ENCODE results near the gene ZNF554. TPM values are rescaled to one million over a fixed set of nuclear protein-coding genes. Genes with fewer than 3 reads are reported as not detected.

ZNF554 gene
- total and polyA plus RNA-seq, 9 donors, result 4.5 to 7.3 (median 5.4) TPM

- H3K9me3 ChIP-seq (replicated peaks; ENCODE audit: control insufficient read depth, low read depth, low read length), result peaks cover 51% of the 10 kb centered on the region
- H3K4me1 ChIP-seq (ENCODE audit: control insufficient read depth, insufficient read depth, low read length), result peaks cover 37% of the 10 kb centered on the region
- H3K4me3 ChIP-seq (ENCODE audit: low read length), result no peak overlapping the region
- peaks cover 45% of the 10 kb centered on the region for H3K36me3 ChIP-seq (ENCODE audit: control insufficient read depth, insufficient read depth, low read length)
- no CpG with 5 or more reads among the region's 3 CpGs for WGBS (ENCODE audit: insufficient coverage)
- H3K27ac ChIP-seq (ENCODE audit: low read length), result peak overlapping the region; percentile 89
- H3K27me3 ChIP-seq (ENCODE audit: control insufficient read depth, insufficient read depth, low read length), result no peaks in the 10 kb centered on the region
- no peak for DNase-seq
Observed at GRCh38 chr19:2850256-2850925, 30.7 kb downstream of the ZNF554 start.

GRCh38 chr19:2852598-2852997 is 32.9 kb downstream of the ZNF554 start:
- no peaks in the 10 kb centered on the region for H3K27me3 ChIP-seq (ENCODE audit: control insufficient read depth, insufficient read depth, low read length)
- no peak overlapping the region for H3K4me3 ChIP-seq (ENCODE audit: low read length)
- H3K9me3 ChIP-seq (replicated peaks; ENCODE audit: control insufficient read depth, low read depth, low read length), result peaks cover 67% of the 10 kb centered on the region
- H3K36me3 ChIP-seq (ENCODE audit: control insufficient read depth, insufficient read depth, low read length), result peaks cover 49% of the 10 kb centered on the region
- no peak for DNase-seq
- H3K27ac ChIP-seq (ENCODE audit: low read length), result no peak overlapping the region
- WGBS (ENCODE audit: insufficient coverage), result no CpG with 5 or more reads among the region's 10 CpGs
- peaks cover 23% of the 10 kb centered on the region for H3K4me1 ChIP-seq (ENCODE audit: control insufficient read depth, insufficient read depth, low read length)

- H3K4me1 ChIP-seq (ENCODE audit: control insufficient read depth, insufficient read depth, low read length), result peaks cover 20% of the 10 kb centered on the region
Observed at GRCh38 chr19:2853015-2853606, 33.4 kb downstream of the ZNF554 start.

GRCh38 chr19:2854849-2855248 is 35.2 kb downstream of the ZNF554 start:
- no peak for DNase-seq
- WGBS (ENCODE audit: insufficient coverage), result no CpG with 5 or more reads among the region's 3 CpGs
- no peak overlapping the region for H3K4me3 ChIP-seq (ENCODE audit: low read length)
- no peak overlapping the region for H3K27ac ChIP-seq (ENCODE audit: low read length)
- H3K27me3 ChIP-seq (ENCODE audit: control insufficient read depth, insufficient read depth, low read length), result no peaks in the 10 kb centered on the region
- peaks cover 84% of the 10 kb centered on the region for H3K9me3 ChIP-seq (replicated peaks; ENCODE audit: control insufficient read depth, low read depth, low read length)
- H3K4me1 ChIP-seq (ENCODE audit: control insufficient read depth, insufficient read depth, low read length), result peaks cover 6% of the 10 kb centered on the region
- peaks cover 49% of the 10 kb centered on the region for H3K36me3 ChIP-seq (ENCODE audit: control insufficient read depth, insufficient read depth, low read length)

More at GRCh38 chr19:2853015-2853606, 33.4 kb downstream of the ZNF554 start:
- peaks cover 49% of the 10 kb centered on the region for H3K36me3 ChIP-seq (ENCODE audit: control insufficient read depth, insufficient read depth, low read length)
- H3K9me3 ChIP-seq (replicated peaks; ENCODE audit: control insufficient read depth, low read depth, low read length), result peaks cover 72% of the 10 kb centered on the region
- DNase-seq, result no peak
- H3K4me3 ChIP-seq (ENCODE audit: low read length), result no peak overlapping the region
- 98% methylated on average over 7 of the region's 11 CpGs for WGBS (ENCODE audit: insufficient coverage)
- no peak overlapping the region for H3K27ac ChIP-seq (ENCODE audit: low read length)
- no peaks in the 10 kb centered on the region for H3K27me3 ChIP-seq (ENCODE audit: control insufficient read depth, insufficient read depth, low read length)

GRCh38 chr19:2856457-2857050 is 36.9 kb downstream of the ZNF554 start:
- Histone ChIP-seq H3K27me3 (ENCODE audit: control insufficient read depth, insufficient read depth, low read length) (no peaks in the 10 kb centered on the region), H3K36me3 (ENCODE audit: control insufficient read depth, insufficient read depth, low read length) (peaks cover 37% of the 10 kb centered on the region), H3K9me3 (replicated peaks; ENCODE audit: control insufficient read depth, low read depth, low read length) (peaks cover 71% of the 10 kb centered on the region), H3K27ac (ENCODE audit: low read length) (no peak overlapping the region), H3K4me1 (ENCODE audit: control insufficient read depth, insufficient read depth, low read length) (no peaks in the 10 kb centered on the region), H3K4me3 (ENCODE audit: low read length) (no peak overlapping the region)
- 80% methylated on average over 1 of the region's 5 CpGs for WGBS (ENCODE audit: insufficient coverage)
- DNase-seq, result no peak

GRCh38 chr19:2858864-2859263 is 39.2 kb downstream of the ZNF554 start:
- WGBS (ENCODE audit: insufficient coverage), result 71% methylated on average over 27 of the region's 27 CpGs
- Histone ChIP-seq H3K36me3 (ENCODE audit: control insufficient read depth, insufficient read depth, low read length) (peaks cover 15% of the 10 kb centered on the region), H3K4me1 (ENCODE audit: control insufficient read depth, insufficient read depth, low read length) (peaks cover 13% of the 10 kb centered on the region), H3K27me3 (ENCODE audit: control insufficient read depth, insufficient read depth, low read length) (no peaks in the 10 kb centered on the region), H3K4me3 (ENCODE audit: low read length) (no peak overlapping the region), H3K27ac (ENCODE audit: low read length) (no peak overlapping the region), H3K9me3 (replicated peaks; ENCODE audit: control insufficient read depth, low read depth, low read length) (peaks cover 50% of the 10 kb centered on the region)
- DNase-seq, result no peak

GRCh38 chr19:2863816-2864215 is 44.1 kb downstream of the ZNF554 start:
- 58% methylated on average over 9 of the region's 10 CpGs for WGBS (ENCODE audit: insufficient coverage)
- Histone ChIP-seq H3K36me3 (ENCODE audit: control insufficient read depth, insufficient read depth, low read length) (no peaks in the 10 kb centered on the region), H3K9me3 (replicated peaks; ENCODE audit: control insufficient read depth, low read depth, low read length) (peaks cover 9% of the 10 kb centered on the region), H3K4me1 (ENCODE audit: control insufficient read depth, insufficient read depth, low read length) (peaks cover 39% of the 10 kb centered on the region), H3K4me3 (ENCODE audit: low read length) (no peak overlapping the region), H3K27me3 (ENCODE audit: control insufficient read depth, insufficient read depth, low read length) (no peaks in the 10 kb centered on the region), H3K27ac (ENCODE audit: low read length) (peak overlapping the region; percentile 91)
- DNase-seq, result peak; percentile 76

GRCh38 chr19:2865334-2866100 is 45.8 kb downstream of the ZNF554 start:
- no peak for DNase-seq
- WGBS (ENCODE audit: insufficient coverage), result 60% methylated on average over 7 of the region's 12 CpGs

GRCh38 chr19:2866495-2867024 is 46.9 kb downstream of the ZNF554 start:
- Histone ChIP-seq H3K36me3 (ENCODE audit: control insufficient read depth, insufficient read depth, low read length) (peaks cover 11% of the 10 kb centered on the region), H3K4me3 (ENCODE audit: low read length) (peak overlapping the region; percentile 81), H3K27ac (ENCODE audit: low read length) (peak overlapping the region; percentile 94), H3K9me3 (replicated peaks; ENCODE audit: control insufficient read depth, low read depth, low read length) (peaks cover 16% of the 10 kb centered on the region), H3K27me3 (ENCODE audit: control insufficient read depth, insufficient read depth, low read length) (no peaks in the 10 kb centered on the region), H3K4me1 (ENCODE audit: control insufficient read depth, insufficient read depth, low read length) (peaks cover 39% of the 10 kb centered on the region)
- 87% methylated on average over 5 of the region's 8 CpGs for WGBS (ENCODE audit: insufficient coverage)
- no peak for DNase-seq

More at GRCh38 chr19:2865334-2866100, 45.8 kb downstream of the ZNF554 start:
- peaks cover 39% of the 10 kb centered on the region for H3K4me1 ChIP-seq (ENCODE audit: control insufficient read depth, insufficient read depth, low read length)
- peaks cover 10% of the 10 kb centered on the region for H3K9me3 ChIP-seq (replicated peaks; ENCODE audit: control insufficient read depth, low read depth, low read length)
- H3K4me3 ChIP-seq (ENCODE audit: low read length), result no peak overlapping the region
- H3K36me3 ChIP-seq (ENCODE audit: control insufficient read depth, insufficient read depth, low read length), result peaks cover 11% of the 10 kb centered on the region
- H3K27me3 ChIP-seq (ENCODE audit: control insufficient read depth, insufficient read depth, low read length), result no peaks in the 10 kb centered on the region
- no peak overlapping the region for H3K27ac ChIP-seq (ENCODE audit: low read length)

All from muscle of leg (tissue), 11 donors.